SIG-M5 (cell line): Measurements from ENCODE around the gene ALK.

Source experiments
- DNase-seq: peaks from one replicate; lab custom pipeline; 2025; lab: John Stamatoyannopoulos, UW

Gene ALK

GRCh38 chr2:29363111-29363510, 558.3 kb downstream of the ALK start:
- DNase-seq: no peak

- no peak for DNase-seq
Measured at GRCh38 chr2:29361231-29361630, 560.2 kb downstream of the ALK start.

DNA sequence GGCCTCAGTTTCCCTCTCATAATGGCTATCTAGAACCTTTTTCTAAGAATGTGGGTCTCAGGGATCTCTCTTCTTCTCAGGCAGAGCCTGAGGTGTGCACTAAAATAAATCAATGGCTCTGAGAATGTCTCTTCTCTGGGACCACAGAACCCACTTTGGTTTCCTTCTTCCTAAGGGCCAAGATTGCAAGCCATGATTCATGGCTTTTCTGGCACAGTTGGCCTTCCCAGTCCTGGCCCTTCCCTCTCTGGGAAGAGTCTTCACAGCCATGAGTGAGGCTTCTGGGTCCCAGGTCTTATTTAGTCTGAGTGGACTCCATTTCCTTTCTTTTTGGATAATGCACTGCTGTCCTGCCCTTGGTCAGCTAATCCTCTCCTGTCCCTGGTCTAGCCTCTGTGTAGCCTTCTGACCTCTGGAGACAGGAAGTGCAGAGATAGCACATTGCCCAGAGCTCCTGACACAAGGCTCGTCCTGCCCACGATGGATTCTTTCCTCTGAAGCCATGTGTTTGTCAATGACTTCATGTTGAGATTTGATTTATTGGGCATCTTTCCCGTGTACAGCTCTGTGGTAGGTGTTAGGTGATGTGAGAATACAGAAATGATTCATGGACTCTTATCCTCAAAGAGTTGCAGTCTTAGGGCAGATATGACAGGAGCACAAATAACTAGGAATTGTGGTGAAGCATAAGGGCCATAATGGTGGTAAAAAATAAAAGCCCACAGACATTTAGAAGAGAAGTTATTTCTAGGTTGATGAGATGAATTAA, 561.2 kb downstream of the ALK start:
- no peak for DNase-seq

DNA sequence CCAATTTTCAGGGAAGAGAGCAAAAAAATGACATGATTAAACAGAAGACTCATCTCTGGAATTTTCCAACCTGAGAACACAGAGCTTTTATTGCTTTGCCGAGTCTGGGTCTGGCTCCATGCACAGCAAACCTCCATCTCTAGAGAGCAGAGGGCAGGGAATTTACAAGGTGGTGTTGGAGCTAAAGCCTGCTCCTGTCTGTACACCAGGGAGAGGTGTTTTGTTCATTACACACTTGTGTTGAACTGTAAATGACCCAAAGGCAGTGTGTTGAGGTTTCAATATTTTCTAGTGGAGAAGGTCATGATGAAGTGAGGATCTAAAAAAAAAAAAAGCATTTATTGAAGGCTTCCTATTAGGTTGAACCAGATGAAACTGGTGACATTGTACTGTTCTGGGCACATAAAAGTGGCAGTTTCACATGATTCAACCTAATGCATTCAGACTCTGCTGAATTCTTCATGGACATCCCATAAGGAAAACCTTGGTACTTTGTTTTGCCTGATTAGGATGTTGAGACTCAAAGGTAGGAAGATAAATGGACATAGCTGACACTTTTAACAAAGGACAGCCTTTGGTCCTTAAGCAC, 567.9 kb downstream of the ALK start:
- no peak for DNase-seq

- DNase-seq: no peak
Measured at GRCh38 chr2:29351916-29352591, 569.3 kb downstream of the ALK start.

- no peak for DNase-seq
Measured at GRCh38 chr2:29351248-29351647, 570.1 kb downstream of the ALK start.

GRCh38 chr2:29349316-29350030, 571.9 kb downstream of the ALK start:
- DNase-seq: no peak

GRCh38 chr2:29347774-29348461, 573.5 kb downstream of the ALK start:
- no peak for DNase-seq

GRCh38 chr2:29345236-29345635, 576.1 kb downstream of the ALK start:
- DNase-seq: no peak

- no peak for DNase-seq
Measured at GRCh38 chr2:29343830-29344229, 577.6 kb downstream of the ALK start.

DNA sequence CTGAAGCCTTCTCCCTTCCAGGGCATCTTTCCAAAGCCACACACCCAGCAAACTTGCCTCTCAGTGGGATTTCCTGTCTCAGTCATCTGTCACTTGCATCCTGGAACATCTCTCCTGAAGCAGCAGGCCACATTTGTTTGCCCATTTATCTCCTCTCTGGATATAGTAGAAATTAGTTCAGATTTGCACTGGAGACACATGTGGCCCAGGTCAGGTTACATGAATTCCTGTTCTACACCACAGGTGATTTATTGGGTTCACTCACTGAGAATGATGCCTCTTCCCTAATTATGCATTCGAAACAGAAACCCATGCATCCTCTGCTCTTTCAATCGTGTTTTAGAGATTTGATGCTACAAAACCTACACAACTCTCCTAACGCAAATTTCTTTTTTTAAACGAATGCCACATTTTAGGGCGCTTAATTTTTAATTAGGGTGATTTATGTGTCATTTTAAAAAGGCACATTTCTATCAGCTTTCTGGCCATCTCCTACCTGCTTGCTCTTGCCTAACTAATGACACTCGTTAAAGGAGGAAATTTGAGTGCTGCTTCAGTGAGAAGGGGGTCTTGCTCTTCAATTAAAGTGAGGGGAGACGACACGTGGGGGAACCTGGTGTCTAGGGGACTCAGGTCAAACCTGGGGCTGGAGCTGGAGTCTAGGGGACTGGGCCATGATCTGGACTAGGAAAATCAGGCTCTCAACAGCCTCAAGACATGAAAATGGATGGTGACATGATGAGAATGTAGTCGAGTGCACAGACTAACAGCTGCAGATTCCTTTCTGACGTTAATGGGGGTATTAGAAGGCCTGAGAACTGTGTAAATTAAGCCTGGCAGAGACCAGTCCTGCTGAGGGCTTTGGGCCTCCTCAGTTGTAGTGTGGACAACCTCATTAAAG, 584.8 kb downstream of the ALK start:
- DNase-seq: no peak

- no peak for DNase-seq
Measured at GRCh38 chr2:29335396-29335795, 586.0 kb downstream of the ALK start.

GRCh38 chr2:29334706-29335105, 586.7 kb downstream of the ALK start:
- no peak for DNase-seq

DNA sequence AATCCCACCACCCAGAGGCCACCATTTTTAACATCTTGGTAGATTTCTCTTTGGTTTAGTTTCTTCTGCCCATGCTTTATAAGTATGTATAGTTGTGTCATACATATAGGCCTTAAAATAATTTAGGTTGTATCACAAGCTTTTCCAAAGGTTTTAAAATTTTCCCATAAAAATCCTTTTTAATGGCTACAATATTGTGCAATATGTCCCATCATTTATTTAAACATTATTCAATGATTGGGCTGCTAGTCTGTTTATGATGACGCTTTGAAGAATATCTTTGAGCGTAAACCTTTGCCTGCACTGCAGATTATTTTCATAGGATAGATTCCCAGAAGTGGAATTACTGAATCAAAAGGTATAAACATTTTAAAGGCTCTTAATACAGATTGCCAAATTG, 588.8 kb downstream of the ALK start:
- no peak for DNase-seq

- DNase-seq: no peak
Measured at GRCh38 chr2:29329899-29330298, 591.5 kb downstream of the ALK start.

- DNase-seq: no peak
Measured at GRCh38 chr2:29326926-29327325, 594.5 kb downstream of the ALK start.

DNA sequence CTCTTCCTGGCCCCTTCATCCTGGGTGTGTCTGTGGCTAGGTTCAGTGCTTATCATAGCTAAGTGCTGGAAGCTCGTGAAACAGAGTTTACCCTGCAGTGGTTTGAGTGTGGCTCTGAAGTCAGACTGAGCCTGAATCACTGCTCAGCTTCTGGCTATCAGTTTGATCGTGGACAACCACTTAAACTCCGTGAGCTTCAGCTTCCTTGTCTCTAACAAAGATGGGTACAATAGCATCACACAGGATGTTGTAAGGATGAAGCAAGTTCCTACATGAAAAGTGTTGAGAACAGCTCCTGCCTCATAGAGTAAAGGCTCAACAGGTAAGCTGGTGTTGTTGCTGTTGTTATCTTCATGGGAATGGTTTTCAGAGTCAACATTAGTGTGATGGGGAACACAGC, 595.8 kb downstream of the ALK start:
- no peak for DNase-seq

GRCh38 chr2:29323961-29324360, 597.4 kb downstream of the ALK start:
- DNase-seq: no peak

- no peak for DNase-seq
Measured at GRCh38 chr2:29323301-29323700, 598.1 kb downstream of the ALK start.

DNA sequence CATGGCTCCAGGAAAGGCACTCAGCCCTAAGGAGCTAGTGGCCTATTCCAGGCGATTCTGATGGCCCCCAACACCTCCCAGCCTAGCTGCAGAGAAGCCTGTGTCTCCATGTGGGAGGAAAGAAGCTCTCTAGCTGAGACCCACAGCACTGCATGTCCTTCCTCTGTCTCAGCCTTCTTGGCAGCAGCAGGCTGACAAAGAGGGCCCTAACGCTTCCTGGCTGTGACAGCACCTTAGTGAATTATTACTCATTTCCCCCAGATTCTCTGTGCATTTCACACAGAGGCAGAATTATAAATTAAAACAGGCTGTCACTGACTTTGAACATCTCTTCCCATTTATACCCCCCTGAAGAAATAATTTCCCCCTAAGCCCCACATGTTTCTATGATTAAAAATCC, 599.4 kb downstream of the ALK start:
- DNase-seq: no peak
